ENCODE measurements around the gene GRID1.

The GRID1 gene

GRCh38 chr10:86224354-86225102 lies 142.1 kb downstream of the GRID1 start:
- Mint-ChIP-seq H3K36me3 (no peaks in the 10 kb centered on the region), H3K4me3 (no peak overlapping the region), H3K4me1 (peaks cover 0 to 15% of the 10 kb centered on the region in 2 donors), H3K9me3 (peaks cover 0 to 4% of the 10 kb centered on the region in 2 donors), H3K27ac (no peak overlapping the region), H3K27me3 (peaks cover 9 to 12% of the 10 kb centered on the region in 2 donors)
- ATAC-seq (replicated peaks) (peak in 1 of 2 donors; percentile 60), DNase-seq (no peak)

GRCh38 chr10:86223256-86223655 lies 143.3 kb downstream of the GRID1 start:
- DNase-seq (no peak), ATAC-seq (replicated peaks) (no peak)
- Mint-ChIP-seq H3K9me3 (peaks cover 0 to 4% of the 10 kb centered on the region in 2 donors), H3K4me3 (no peak overlapping the region), H3K27ac (no peak overlapping the region), H3K4me1 (peaks cover 0 to 15% of the 10 kb centered on the region in 2 donors), H3K27me3 (peaks cover 13 to 15% of the 10 kb centered on the region in 2 donors), H3K36me3 (no peaks in the 10 kb centered on the region)

- peaks cover 13 to 15% of the 10 kb centered on the region in 2 donors for H3K27me3 Mint-ChIP-seq
- H3K27ac Mint-ChIP-seq: no peak overlapping the region
- H3K4me1 Mint-ChIP-seq: peaks cover 0 to 15% of the 10 kb centered on the region in 2 donors
- DNase-seq (no peak), ATAC-seq (replicated peaks) (no peak)
- no peak overlapping the region for H3K4me3 Mint-ChIP-seq
- no peaks in the 10 kb centered on the region for H3K36me3 Mint-ChIP-seq
- H3K9me3 Mint-ChIP-seq: peaks cover 0 to under 1% of the 10 kb centered on the region in 2 donors
These were observed 143.9 kb downstream of the GRID1 start for GRCh38 chr10:86222687-86223086.

GRCh38 chr10:86222336-86222650 lies 144.3 kb downstream of the GRID1 start:
- H3K27ac Mint-ChIP-seq: no peak overlapping the region

GRCh38 chr10:86221442-86222335 lies 144.9 kb downstream of the GRID1 start:
- ATAC-seq (replicated peaks): no peak
- no peak overlapping the region for H3K27ac Mint-ChIP-seq
- peaks cover 0 to 15% of the 10 kb centered on the region in 2 donors for H3K4me1 Mint-ChIP-seq
- no peak for DNase-seq
- H3K36me3 Mint-ChIP-seq: no peaks in the 10 kb centered on the region
- H3K27me3 Mint-ChIP-seq: peaks cover 11 to 13% of the 10 kb centered on the region in 2 donors
- no peaks in the 10 kb centered on the region for H3K9me3 Mint-ChIP-seq
- no peak overlapping the region for H3K4me3 Mint-ChIP-seq

More at GRCh38 chr10:86222336-86222650, 144.3 kb downstream of the GRID1 start:
- Mint-ChIP-seq H3K9me3 (no peaks in the 10 kb centered on the region), H3K4me1 (peaks cover 0 to 15% of the 10 kb centered on the region in 2 donors), H3K27me3 (peaks cover 13 to 15% of the 10 kb centered on the region in 2 donors), H3K36me3 (no peaks in the 10 kb centered on the region), H3K4me3 (no peak overlapping the region)
- no peak for DNase-seq
- ATAC-seq (replicated peaks): no peak

- no peak for DNase-seq
- no peaks in the 10 kb centered on the region for H3K36me3 Mint-ChIP-seq
- H3K27me3 Mint-ChIP-seq: peaks cover 11 to 13% of the 10 kb centered on the region in 2 donors
- no peak for ATAC-seq (replicated peaks)
- no peaks in the 10 kb centered on the region for H3K9me3 Mint-ChIP-seq
- no peak overlapping the region for H3K27ac Mint-ChIP-seq
- H3K4me1 Mint-ChIP-seq: peaks cover 0 to 15% of the 10 kb centered on the region in 2 donors
- no peak overlapping the region for H3K4me3 Mint-ChIP-seq
These were observed 146.0 kb downstream of the GRID1 start for GRCh38 chr10:86220626-86221025.

- no peak overlapping the region for H3K27ac Mint-ChIP-seq
- no peak overlapping the region for H3K4me3 Mint-ChIP-seq
- no peak for DNase-seq
- no peaks in the 10 kb centered on the region for H3K9me3 Mint-ChIP-seq
- H3K36me3 Mint-ChIP-seq: no peaks in the 10 kb centered on the region
- peaks cover 0 to 4% of the 10 kb centered on the region in 2 donors for H3K4me1 Mint-ChIP-seq
- no peak for ATAC-seq (replicated peaks)
- peaks cover 7 to 19% of the 10 kb centered on the region in 2 donors for H3K27me3 Mint-ChIP-seq
These were observed 147.3 kb downstream of the GRID1 start for GRCh38 chr10:86219271-86219670.

- Mint-ChIP-seq H3K36me3 (no peaks in the 10 kb centered on the region), H3K4me1 (no peaks in the 10 kb centered on the region), H3K9me3 (no peaks in the 10 kb centered on the region), H3K27me3 (peaks cover 9 to 23% of the 10 kb centered on the region in 2 donors), H3K4me3 (no peak overlapping the region), H3K27ac (no peak overlapping the region)
- no peak for ATAC-seq (replicated peaks)
- no peak for DNase-seq
These were observed 147.8 kb downstream of the GRID1 start for GRCh38 chr10:86218842-86219241.

- no peak overlapping the region for H3K4me3 Mint-ChIP-seq
- ATAC-seq (replicated peaks): no peak
- H3K27me3 Mint-ChIP-seq: peaks cover 16 to 28% of the 10 kb centered on the region in 2 donors
- H3K9me3 Mint-ChIP-seq: no peaks in the 10 kb centered on the region
- H3K4me1 Mint-ChIP-seq: no peaks in the 10 kb centered on the region
- H3K36me3 Mint-ChIP-seq: no peaks in the 10 kb centered on the region
- no peak for DNase-seq
- H3K27ac Mint-ChIP-seq: no peak overlapping the region
These were observed 148.4 kb downstream of the GRID1 start for GRCh38 chr10:86218160-86218559.

- Mint-ChIP-seq H3K4me1 (no peaks in the 10 kb centered on the region), H3K9me3 (no peaks in the 10 kb centered on the region), H3K4me3 (no peak overlapping the region), H3K27me3 (peaks cover 19 to 28% of the 10 kb centered on the region in 2 donors), H3K36me3 (no peaks in the 10 kb centered on the region), H3K27ac (no peak overlapping the region)
- no peak for DNase-seq
- no peak for ATAC-seq (replicated peaks)
These were observed 149.1 kb downstream of the GRID1 start for GRCh38 chr10:86217371-86218080.

GRCh38 chr10:86216886-86217285 lies 149.7 kb downstream of the GRID1 start:
- no peak for ATAC-seq (replicated peaks)
- Mint-ChIP-seq H3K27ac (no peak overlapping the region), H3K4me1 (no peaks in the 10 kb centered on the region), H3K36me3 (no peaks in the 10 kb centered on the region), H3K4me3 (no peak overlapping the region), H3K27me3 (peaks cover 19 to 28% of the 10 kb centered on the region in 2 donors), H3K9me3 (no peaks in the 10 kb centered on the region)
- no peak for DNase-seq

- Mint-ChIP-seq H3K36me3 (no peaks in the 10 kb centered on the region), H3K9me3 (no peaks in the 10 kb centered on the region), H3K27ac (no peak overlapping the region), H3K4me1 (no peaks in the 10 kb centered on the region), H3K4me3 (no peak overlapping the region), H3K27me3 (peaks cover 16 to 22% of the 10 kb centered on the region in 2 donors)
- ATAC-seq (replicated peaks) (no peak), DNase-seq (no peak)
These were observed 150.9 kb downstream of the GRID1 start for GRCh38 chr10:86215712-86216111.

GRCh38 chr10:86215046-86215445 lies 151.5 kb downstream of the GRID1 start:
- no peak overlapping the region for H3K4me3 Mint-ChIP-seq
- H3K36me3 Mint-ChIP-seq: no peaks in the 10 kb centered on the region

GRCh38 chr10:86213148-86213547 lies 153.4 kb downstream of the GRID1 start:
- ATAC-seq (replicated peaks) (no peak), DNase-seq (no peak)
- no peaks in the 10 kb centered on the region for H3K9me3 Mint-ChIP-seq
- H3K27ac Mint-ChIP-seq: no peak overlapping the region
- H3K36me3 Mint-ChIP-seq: no peaks in the 10 kb centered on the region
- H3K4me3 Mint-ChIP-seq: no peak overlapping the region
- no peaks in the 10 kb centered on the region for H3K4me1 Mint-ChIP-seq
- H3K27me3 Mint-ChIP-seq: peaks cover 15 to 17% of the 10 kb centered on the region in 2 donors

More at GRCh38 chr10:86215046-86215445, 151.5 kb downstream of the GRID1 start:
- no peak overlapping the region for H3K27ac Mint-ChIP-seq
- H3K27me3 Mint-ChIP-seq: peaks cover 16 to 22% of the 10 kb centered on the region in 2 donors
- no peaks in the 10 kb centered on the region for H3K9me3 Mint-ChIP-seq
- DNase-seq: no peak
- no peaks in the 10 kb centered on the region for H3K4me1 Mint-ChIP-seq
- ATAC-seq (replicated peaks): no peak
